ENCODE data around the gene HNRNPR. TPM values are rescaled to one million over a fixed set of nuclear protein-coding genes. Genes with fewer than 3 reads are reported as not detected.
A peak's percentile ranks its signal among the peaks of the same experiment; 100 is the strongest.

HNRNPR gene
- total and polyA plus RNA-seq, 9 of the 15 experiments (the other 6 are each of a cell fraction or from before 2014, with no cell fraction given), result 80.9 to 372 (median 301) TPM

DNA sequence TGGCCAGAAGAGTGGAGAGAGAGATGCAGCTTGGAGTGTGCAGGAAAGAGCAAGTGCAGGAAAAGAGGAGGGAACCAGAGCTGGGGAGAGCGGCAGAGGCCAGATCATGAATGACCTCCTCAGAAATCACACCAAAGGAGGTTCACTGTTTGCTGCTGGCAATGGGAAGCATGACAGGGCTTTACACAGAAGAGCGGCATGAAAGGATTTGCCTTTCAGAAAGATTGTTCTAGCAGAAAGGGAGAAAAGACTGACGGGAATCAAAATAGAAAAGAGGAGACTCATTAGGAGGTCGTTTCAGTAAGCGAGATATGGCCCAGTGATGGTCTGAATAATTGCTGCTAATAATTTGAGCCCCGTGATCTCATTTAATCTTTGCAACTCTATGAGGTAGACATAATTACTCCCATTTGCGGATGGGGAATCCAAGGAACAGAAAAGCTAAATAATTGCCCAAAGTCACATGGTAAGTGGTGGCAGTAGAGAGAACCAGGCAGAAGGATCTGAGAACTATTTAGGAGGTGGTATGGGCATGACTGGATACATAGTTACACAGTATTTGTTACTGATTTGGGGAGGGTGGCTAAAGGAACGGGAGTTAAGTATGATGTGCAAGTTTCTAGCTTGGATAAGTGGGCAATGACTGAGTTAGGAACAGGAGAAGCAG is 12.5 kb upstream of the HNRNPR start:
- FAIRE-seq, result no peak
- no peak for ATAC-seq
- WGBS (ENCODE audit: insufficient coverage, low coverage, missing lambda C conversion rate), result 47% methylated on average over 7 of the region's 8 CpGs
- Histone ChIP-seq H3K9ac (ENCODE audit: insufficient read depth in 1 of 2, low read depth in 2 of 2, low read length in 2 of 2) (no peak overlapping the region), H3K4me1 (replicated peaks in 1 of 2; ENCODE audit: control insufficient read depth in 2 of 2, insufficient read depth in 2 of 2, low read length in 2 of 2) (no peaks in the 10 kb centered on the region; a peak in 1 of 5 replicates), H3K79me2 (ENCODE audit: control insufficient read depth, insufficient read depth, low read length) (no peaks in the 10 kb centered on the region), H2AFZ (ENCODE audit: low read depth, low read length) (no peak overlapping the region), H3K4me2 (ENCODE audit: insufficient read depth, low read length) (no peak overlapping the region), H3K9me3 (replicated peaks; ENCODE audit: control insufficient read depth, insufficient read depth, low read depth, low read length) (peaks cover 17% of the 10 kb centered on the region), H3K4me3 (no peak overlapping the region), H3K9me1 (ENCODE audit: control insufficient read depth, insufficient read depth, low read length) (no peaks in the 10 kb centered on the region), H4K20me1 (replicated peaks; ENCODE audit: control insufficient read depth, insufficient read depth, low read length) (no peaks in the 10 kb centered on the region), H3K27ac (ENCODE audit: extremely low read depth, low read depth, low read length) (no peak overlapping the region), H3K36me3 (ENCODE audit: control insufficient read depth, insufficient read depth, low read length) (peaks cover 21% of the 10 kb centered on the region), H3K27me3 (ENCODE audit: control insufficient read depth in 2 of 2, insufficient read depth in 2 of 2, low read length in 2 of 2) (no peaks in the 10 kb centered on the region)
- in situ Hi-C loops (cut with MboI) (no loop called here), intact Hi-C loops (cut with micrococcal nuclease) (no loop called here)
- DNase-seq (ENCODE audit: extremely low read depth in 1 of 4, low spot score in 3 of 4), result no peak
- POLR2A ChIA-PET, result interaction anchor here (0.6 to 7.7 kb wide), 5 partner anchors 9 to 293 kb away, joined by 3 to 35 read pairs (median 6); partner anchors contain the start of gene HNRNPR
- BruUV-seq (replicated peaks), result no TSS peak
- CTCF ChIA-PET (ENCODE audit: low intra/inter-chr PET ratio), result no interaction called here
- TF ChIP-seq HDAC8 (tag; IDR thresholded peaks at IDR 0.05), result no peak
- TF ChIP-seq, protein P1, sequence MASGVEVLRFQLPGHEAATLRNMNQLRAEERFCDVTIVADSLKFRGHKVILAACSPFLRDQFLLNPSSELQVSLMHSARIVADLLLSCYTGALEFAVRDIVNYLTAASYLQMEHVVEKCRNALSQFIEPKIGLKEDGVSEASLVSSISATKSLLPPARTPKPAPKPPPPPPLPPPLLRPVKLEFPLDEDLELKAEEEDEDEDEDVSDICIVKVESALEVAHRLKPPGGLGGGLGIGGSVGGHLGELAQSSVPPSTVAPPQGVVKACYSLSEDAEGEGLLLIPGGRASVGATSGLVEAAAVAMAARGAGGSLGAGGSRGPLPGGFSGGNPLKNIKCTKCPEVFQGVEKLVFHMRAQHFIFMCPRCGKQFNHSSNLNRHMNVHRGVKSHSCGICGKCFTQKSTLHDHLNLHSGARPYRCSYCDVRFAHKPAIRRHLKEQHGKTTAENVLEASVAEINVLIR (CRISPR knock-in tag; IDR thresholded peaks at IDR 0.05), result no peak

DNA sequence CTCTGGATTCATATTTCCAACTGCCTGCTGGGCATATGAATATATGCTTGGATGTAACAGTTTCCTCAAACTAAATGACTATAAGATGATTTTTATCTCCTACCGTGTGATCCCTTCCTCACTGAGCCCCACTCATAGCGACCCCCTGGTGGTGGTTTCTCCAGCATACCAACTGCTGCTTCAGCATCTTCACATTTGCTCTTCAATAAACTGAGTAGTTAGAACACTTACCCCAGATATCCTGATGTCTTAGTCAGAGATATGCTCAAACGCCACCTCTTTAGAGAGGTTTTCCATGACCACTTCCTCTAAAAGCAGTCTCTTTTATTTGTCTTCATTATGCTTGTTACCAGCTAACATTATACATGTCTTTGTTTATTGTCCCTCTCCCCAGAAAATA is 10.2 kb upstream of the HNRNPR start:
- DNase-seq (ENCODE audit: extremely low read depth in 1 of 4, low spot score in 3 of 4), result peak in 2 of 4 experiments; percentile 29 to 39
- peak; percentile 56; the same call in 2 of the 3 replicates for ATAC-seq

More for the DNA sequence above, 10.2 kb upstream of the HNRNPR start:
- BruUV-seq (replicated peaks), result no TSS peak
- no peaks in the 10 kb centered on the region for H3K27me3 ChIP-seq (ENCODE audit: control insufficient read depth in 2 of 2, insufficient read depth in 2 of 2, low read length in 2 of 2)
- H4K20me1 ChIP-seq (replicated peaks; ENCODE audit: control insufficient read depth, insufficient read depth, low read length), result no peaks in the 10 kb centered on the region
- no peak overlapping the region for H2AFZ ChIP-seq (ENCODE audit: low read depth, low read length)
- intact Hi-C loops (cut with micrococcal nuclease), result no loop called here
- H3K4me2 ChIP-seq (ENCODE audit: insufficient read depth, low read length), result no peak overlapping the region
- WGBS (ENCODE audit: insufficient coverage, low coverage, missing lambda C conversion rate), result 30% methylated on average over 3 of the region's 3 CpGs
- no peak overlapping the region for H3K4me3 ChIP-seq
- no peaks in the 10 kb centered on the region for H3K36me3 ChIP-seq (ENCODE audit: control insufficient read depth, insufficient read depth, low read length)
- no peaks in the 10 kb centered on the region for H3K9me3 ChIP-seq (replicated peaks; ENCODE audit: control insufficient read depth, insufficient read depth, low read depth, low read length)
- ChIA-PET CTCF (ENCODE audit: low intra/inter-chr PET ratio) (no interaction called here), POLR2A (interaction anchor here (7.7 kb wide), 1 partner anchor 9 kb away, joined by 35 read pairs; the partner anchor contains the start of gene HNRNPR)
- H3K9ac ChIP-seq (ENCODE audit: insufficient read depth in 1 of 2, low read depth in 2 of 2, low read length in 2 of 2), result no peak overlapping the region
- H3K27ac ChIP-seq (ENCODE audit: extremely low read depth, low read depth, low read length), result no peak overlapping the region
- no peaks in the 10 kb centered on the region for H3K79me2 ChIP-seq (ENCODE audit: control insufficient read depth, insufficient read depth, low read length)
- no peak for FAIRE-seq
- TF ChIP-seq SPI1 (IDR thresholded peaks at IDR 0.05; ENCODE audit: borderline replicate concordance, low read depth, low read length) (peak; percentile 58; the same call in 1 of the 2 replicates), ZKSCAN8 (CRISPR knock-in tag; IDR thresholded peaks at IDR 0.05) (no peak), ZNF316 (IDR thresholded peaks at IDR 0.05) (0 out of 2 replicates have a peak, but pooled peaks have one; percentile 8)
- TF ChIP-seq, protein P2, sequence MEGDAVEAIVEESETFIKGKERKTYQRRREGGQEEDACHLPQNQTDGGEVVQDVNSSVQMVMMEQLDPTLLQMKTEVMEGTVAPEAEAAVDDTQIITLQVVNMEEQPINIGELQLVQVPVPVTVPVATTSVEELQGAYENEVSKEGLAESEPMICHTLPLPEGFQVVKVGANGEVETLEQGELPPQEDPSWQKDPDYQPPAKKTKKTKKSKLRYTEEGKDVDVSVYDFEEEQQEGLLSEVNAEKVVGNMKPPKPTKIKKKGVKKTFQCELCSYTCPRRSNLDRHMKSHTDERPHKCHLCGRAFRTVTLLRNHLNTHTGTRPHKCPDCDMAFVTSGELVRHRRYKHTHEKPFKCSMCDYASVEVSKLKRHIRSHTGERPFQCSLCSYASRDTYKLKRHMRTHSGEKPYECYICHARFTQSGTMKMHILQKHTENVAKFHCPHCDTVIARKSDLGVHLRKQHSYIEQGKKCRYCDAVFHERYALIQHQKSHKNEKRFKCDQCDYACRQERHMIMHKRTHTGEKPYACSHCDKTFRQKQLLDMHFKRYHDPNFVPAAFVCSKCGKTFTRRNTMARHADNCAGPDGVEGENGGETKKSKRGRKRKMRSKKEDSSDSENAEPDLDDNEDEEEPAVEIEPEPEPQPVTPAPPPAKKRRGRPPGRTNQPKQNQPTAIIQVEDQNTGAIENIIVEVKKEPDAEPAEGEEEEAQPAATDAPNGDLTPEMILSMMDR (IDR thresholded peaks at IDR 0.05 in 2 of 3, conservative IDR thresholded peaks at IDR 0.05 in 1 of 3; ENCODE audit: insufficient read depth in 2 of 3, low read depth in 1 of 3, low read length in 3 of 3), result 0 out of 6 replicates have a peak, but pooled peaks of 2 of the 3 experiments have one; percentile 17 to 20
- H3K4me1 ChIP-seq (replicated peaks in 1 of 2; ENCODE audit: control insufficient read depth in 2 of 2, insufficient read depth in 2 of 2, low read length in 2 of 2), result no peaks in the 10 kb centered on the region; a peak in 1 of 5 replicates
- in situ Hi-C loops (cut with MboI), result no loop called here
- no peaks in the 10 kb centered on the region for H3K9me1 ChIP-seq (ENCODE audit: control insufficient read depth, insufficient read depth, low read length)

Data from K562 (cell line).